HG03045 (cell line): Measurements from ENCODE around the gene KIF3B.

Source experiments
- ATAC-seq: cut with Tn5 transposase; IDR thresholded peaks from one replicate; pipeline ENCODE4 v1.9.1; 2021; ENCODE audit warnings: mild to moderate bottlenecking, moderate library complexity; ENCODE audit not compliant: unreplicated experiment

KIF3B gene

GRCh38 chr20:32277361-32278198 lies at the start of gene KIF3B:
Gene KIF3B (plus strand): TSS chr20:32277651. CDS start chr20:32309778, 32,127 bp downstream.
- ATAC-seq: peak; percentile 75

DNA sequence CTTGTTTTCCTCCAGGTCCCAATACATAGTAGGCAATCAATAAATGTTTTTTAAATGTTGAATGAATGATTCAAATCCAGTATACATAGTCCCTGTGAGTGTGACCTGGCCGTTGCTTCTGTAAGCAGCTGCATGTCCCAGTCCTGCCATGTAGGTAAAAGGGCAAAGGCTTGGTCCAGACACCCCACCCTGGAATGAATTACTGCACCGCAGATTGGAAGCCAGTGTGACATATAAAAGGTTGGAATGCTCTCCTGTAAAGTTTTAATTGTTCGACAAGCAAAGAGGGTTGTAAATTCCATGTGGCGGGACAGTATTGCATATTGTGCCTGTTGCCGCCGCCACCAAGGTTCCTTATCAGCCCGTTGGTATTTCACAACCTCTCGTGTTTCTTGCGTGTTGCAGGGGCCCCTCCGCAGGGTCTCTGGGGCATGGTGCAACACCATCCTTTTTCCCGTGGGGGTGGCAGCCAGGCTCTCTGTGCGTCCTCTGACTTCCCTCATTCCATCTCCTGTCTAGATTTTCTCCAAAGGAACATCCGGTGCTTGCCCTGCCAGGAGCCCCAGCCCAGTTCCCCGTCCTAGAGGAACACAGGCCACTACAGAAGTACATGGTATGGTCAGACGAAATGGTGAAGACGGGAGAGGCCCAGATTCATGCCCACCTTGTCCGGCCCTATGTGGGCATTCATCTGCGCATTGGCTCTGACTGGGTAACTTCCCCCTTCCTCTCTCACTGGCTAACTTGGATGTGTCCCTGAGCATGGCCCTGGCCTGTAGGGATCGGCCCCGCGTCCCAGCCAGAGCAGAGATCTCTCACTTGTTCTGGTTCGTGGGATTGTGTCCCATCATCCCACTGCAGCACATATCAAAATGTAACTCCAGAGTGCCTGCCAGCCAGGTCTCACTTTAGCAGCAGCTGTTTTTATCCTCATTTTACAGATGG lies 49.4 kb upstream of the KIF3B start:
- ATAC-seq: no peak

DNA sequence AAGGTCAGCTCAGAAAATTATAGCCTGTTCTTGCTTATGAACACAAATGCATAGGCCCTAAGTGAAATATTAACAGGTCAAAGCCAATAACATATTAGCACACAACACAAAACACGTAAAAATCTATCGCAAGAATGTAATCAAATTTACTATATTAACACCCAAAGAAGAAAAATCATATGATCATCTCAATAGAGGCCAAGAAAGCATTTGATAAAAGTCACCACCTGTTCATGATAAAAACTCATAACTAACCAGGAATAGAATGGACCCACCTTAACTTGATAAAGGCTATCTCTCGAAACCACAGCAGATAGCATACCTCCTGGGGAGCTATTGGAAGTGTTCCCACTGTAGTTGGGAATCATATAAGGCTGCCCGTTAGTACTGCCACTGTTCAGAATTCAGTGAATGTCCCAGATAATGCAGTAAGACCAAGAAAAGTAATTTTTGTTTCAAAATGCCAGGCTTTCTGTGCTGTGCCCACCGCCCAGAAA lies 48.2 kb upstream of the KIF3B start:
- ATAC-seq: no peak

DNA sequence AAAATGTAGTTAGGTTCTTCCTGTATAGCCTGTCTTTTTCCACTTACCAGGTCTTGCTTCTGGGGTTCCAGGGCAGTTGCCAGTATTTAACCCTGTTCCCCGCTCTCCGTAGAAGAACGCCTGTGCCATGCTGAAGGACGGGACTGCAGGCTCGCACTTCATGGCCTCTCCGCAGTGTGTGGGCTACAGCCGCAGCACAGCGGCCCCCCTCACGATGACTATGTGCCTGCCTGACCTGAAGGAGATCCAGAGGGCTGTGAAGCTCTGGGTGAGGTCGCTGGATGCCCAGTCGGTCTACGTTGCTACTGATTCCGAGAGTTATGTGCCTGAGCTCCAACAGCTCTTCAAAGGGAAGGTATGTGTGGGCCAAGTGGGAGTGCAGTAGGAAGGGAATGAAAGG lies 46.7 kb upstream of the KIF3B start:
- ATAC-seq: no peak

- ATAC-seq: no peak
These were observed 46.2 kb upstream of the KIF3B start for GRCh38 chr20:32231245-32231644.

DNA sequence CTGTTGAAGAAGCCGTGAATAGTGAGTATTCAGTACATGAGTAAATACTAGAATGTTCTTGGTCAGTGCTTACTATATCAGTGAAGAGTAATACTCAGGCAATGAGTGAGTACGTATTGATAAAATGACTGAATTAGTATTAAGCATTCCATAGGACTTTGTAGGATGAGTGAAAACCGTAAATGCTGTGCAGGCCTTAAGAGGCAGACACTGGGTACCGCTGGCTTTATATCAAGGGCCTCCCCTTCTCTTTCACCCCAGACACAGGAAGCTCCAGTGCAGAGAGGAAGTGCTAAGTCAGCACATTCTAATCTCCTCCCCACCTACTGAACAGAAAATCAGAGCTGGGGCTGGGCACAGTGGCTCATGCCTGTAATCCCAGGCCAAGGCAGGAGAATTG lies 45.6 kb upstream of the KIF3B start:
- no peak for ATAC-seq

DNA sequence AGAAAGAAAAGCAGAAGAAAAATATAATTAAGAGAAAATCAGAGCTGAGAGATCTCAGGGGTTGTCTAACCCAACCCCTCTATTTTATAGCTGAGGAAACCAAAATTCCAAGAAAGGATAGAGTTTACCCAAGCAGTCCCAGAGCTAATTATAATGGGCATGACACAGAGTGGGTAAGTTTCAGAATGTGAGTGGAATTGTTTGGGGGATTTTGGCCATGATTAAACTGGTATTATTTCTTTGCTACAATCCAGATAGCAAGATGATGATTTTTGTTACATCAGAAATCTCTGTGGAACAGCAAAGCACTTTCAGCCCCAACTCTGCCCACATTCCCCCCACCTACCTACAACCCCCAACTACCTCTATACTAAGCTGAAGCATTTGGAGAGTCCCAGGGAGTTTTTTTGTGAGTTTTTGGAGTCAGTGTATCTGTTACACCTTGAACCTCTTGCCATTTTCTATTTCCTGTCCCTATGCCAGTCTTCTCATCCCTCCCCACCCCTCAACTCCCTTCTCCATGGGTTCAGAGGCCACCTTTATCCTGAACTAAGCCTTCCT lies 45.0 kb upstream of the KIF3B start:
- no peak for ATAC-seq

DNA sequence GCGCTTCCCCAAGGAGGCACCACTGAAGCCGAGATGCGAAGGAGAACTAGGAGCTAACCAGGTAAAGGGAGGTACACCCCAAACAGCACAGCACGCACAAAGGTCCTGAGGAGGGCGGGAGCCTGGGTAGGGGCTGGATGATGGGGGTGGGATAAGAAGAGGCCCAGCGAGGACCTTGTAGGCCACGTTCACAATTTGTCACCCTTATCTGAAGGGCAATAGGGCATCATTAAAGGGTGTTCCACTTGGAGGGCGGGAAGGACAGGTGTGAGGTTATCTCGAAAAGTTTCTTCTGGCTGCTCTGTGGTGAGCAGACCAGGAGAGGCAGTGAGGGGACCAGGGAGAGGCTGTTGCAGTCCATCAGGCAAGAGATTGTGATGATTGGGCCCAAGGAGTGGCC lies 44.2 kb upstream of the KIF3B start:
- ATAC-seq: no peak

DNA sequence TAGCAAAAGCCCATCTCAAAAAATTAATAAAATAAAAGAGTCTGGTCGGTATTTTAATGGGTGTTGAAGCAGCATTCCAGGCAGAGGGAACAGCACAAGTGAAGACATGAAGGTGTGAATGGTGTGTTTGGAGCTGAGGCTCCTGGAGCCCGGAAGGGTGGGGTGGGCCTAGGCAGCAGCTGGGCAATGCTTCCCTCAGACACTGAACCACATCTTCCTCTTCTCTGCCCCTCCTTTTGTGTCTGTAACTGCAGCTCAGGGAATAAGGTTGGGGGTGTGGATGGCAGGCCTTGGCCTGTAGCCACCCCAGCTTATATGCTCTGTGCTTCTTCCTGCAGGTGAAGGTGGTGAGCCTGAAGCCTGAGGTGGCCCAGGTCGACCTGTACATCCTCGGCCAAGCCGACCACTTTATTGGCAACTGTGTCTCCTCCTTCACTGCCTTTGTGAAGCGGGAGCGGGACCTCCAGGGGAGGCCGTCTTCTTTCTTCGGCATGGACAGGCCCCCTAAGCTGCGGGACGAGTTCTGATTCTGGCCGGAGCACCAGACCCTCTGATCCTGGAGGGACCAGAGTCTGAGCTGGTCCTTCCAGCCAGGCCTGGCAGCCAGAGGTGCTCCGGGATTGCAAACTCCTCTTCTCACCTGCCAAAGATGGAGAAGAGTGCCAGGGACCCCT lies 43.2 kb upstream of the KIF3B start:
- ATAC-seq: no peak

DNA sequence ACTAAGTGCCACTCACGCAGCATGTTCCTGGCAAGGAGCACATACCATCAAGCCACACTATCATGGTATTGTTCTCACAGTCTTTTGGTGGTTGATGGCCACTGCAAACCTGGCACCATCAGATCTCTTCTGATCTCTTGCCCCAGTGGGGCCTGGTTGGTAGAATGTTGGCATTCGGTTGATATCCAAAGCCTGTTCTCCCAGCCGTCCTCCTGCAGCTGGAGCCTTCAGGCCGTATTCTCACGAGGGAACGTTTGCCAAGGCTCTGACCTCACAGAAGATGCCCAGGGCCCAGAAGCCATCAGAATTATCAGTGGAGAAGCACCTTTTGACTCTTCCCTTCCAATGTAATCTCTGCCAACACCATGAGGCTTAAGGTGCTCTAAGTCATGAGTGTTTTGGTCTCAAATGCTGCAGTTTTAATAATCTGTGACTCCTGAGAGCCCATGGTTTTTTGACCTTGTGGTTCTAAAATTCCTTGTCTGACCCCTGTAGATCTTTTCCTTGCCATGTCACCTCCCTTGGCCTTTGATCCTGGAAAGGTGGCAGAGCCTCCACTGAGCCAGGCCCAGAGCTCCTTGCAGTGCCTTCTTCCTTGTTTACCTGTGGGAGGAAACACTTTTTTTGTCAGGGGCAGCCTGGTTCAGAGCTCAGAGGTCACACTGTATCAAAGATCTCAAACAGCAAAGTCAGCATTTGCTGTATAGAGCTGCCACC lies 42.0 kb upstream of the KIF3B start:
- ATAC-seq: no peak

- ATAC-seq: no peak
These were observed 41.4 kb upstream of the KIF3B start for GRCh38 chr20:32236048-32236533.

DNA sequence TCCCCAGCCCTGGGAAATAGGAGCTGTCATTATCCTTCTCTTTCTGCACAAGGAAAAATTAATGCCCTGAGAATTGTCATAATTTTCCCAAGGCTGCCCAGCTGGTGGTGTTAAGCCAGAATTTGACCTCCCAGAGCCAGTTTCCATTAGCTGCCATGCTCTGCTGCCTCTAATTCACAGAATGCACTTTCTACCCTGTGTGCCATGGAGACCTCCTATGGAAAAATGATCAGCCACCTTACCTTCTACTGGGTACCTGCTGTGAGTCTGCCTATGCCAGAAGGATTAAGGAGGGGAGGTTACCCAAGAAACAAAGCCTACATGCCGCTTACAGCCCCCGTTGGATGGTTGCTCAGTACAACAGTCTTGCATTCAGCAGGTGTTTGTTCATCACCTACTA lies 40.6 kb upstream of the KIF3B start:
- no peak for ATAC-seq

- ATAC-seq: no peak
These were observed 40.0 kb upstream of the KIF3B start for GRCh38 chr20:32237419-32237818.

GRCh38 chr20:32238483-32239425 lies 38.7 kb upstream of the KIF3B start:
- no peak for ATAC-seq

DNA sequence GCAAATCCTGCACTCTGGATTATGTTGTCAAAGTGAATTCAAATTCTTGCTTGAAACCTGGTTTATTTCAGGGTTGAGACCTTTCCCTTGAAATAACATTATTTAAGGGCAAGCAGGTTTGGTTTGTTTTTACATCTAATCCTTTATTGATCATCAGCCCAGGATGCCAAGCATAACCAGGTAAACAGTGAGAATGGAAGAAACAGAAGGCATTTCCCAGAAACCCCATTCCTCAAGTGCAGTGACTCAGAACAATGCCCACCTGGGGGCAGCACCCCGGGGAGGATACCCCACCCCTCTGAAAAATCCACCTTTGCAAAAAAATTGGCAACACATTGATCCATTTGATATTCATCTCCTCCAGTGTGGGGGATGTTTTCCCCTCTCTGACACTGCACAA lies 37.2 kb upstream of the KIF3B start:
- no peak for ATAC-seq

GRCh38 chr20:32241807-32242206 lies 35.6 kb upstream of the KIF3B start:
- ATAC-seq: no peak

GRCh38 chr20:32244150-32244823 lies 33.2 kb upstream of the KIF3B start:
- ATAC-seq: no peak

GRCh38 chr20:32244959-32245358 lies 32.5 kb upstream of the KIF3B start:
- no peak for ATAC-seq
